HCT116 (cell line): ENCODE results near the gene MALSU1.

Source experiments
- EZH2 ChIP-seq: fragments of 200-600 bp; sonication (generic); IDR thresholded peaks from 2 replicates; pipeline ENCODE4 v1.6.1; 2017; ENCODE audit warnings: antibody characterized with exemption, mixed run types
- POLR2A ChIP-seq: IDR thresholded peaks from 2 replicates; pipeline ENCODE4 v1.7.0; 2011; ENCODE audit warnings: borderline replicate concordance; ENCODE audit not compliant: insufficient read depth, insufficient read length; ENCODE audit errors: extremely low read depth
- POLR2AphosphoS5 ChIP-seq: IDR thresholded peaks from 2 replicates; pipeline ENCODE4 v1.6.1; 2011; ENCODE audit warnings: mild to moderate bottlenecking, low read depth, low read length, moderate library complexity
- RAD21 ChIP-seq: IDR thresholded peaks from 2 replicates; pipeline ENCODE4 v1.6.1; 2012; ENCODE audit warnings: low read depth, mild to moderate bottlenecking
- SP1 ChIP-seq: IDR thresholded peaks from 2 replicates; pipeline ENCODE4 v1.6.1; 2012; ENCODE audit warnings: low read depth
- YY1 ChIP-seq: IDR thresholded peaks from 2 replicates; pipeline ENCODE4 v1.6.1; 2011; ENCODE audit warnings: low read length, low read depth, moderate library complexity, mild to moderate bottlenecking; ENCODE audit not compliant: insufficient replicate concordance; ENCODE audit errors: extremely low read depth
- ZNF274 ChIP-seq: fragments of 200-500 bp; sonication (Bioruptor generic); IDR thresholded peaks from 2 replicates; pipeline ENCODE4 v1.6.1; 2014; ENCODE audit warnings: mild to moderate bottlenecking, low read depth, low read length, inconsistent platforms
- TF ChIP-seq, protein P1 (sequence below), 3 experiments: fragments of 200-600 bp in 1 of 3; sonication (generic) in 1 of 3; IDR thresholded peaks in 2 of 3; conservative IDR thresholded peaks in 1 of 3; 2 replicates each; pipeline ENCODE4 v1.5.1; 2012 to 2017; ENCODE audit warnings: low read depth in 2 of 3, low read length in 2 of 3, antibody characterized with exemption in 1 of 3, borderline replicate concordance in 1 of 3, control low read depth in 1 of 3, mild to moderate bottlenecking in 1 of 3, mixed read lengths in 1 of 3, mixed run types in 1 of 3, moderate library complexity in 1 of 3; ENCODE audit not compliant: insufficient read depth in 1 of 3
- TF ChIP-seq, protein P2 (sequence below): IDR thresholded peaks from 2 replicates; pipeline ENCODE4 v1.6.1; 2011; ENCODE audit warnings: mild to moderate bottlenecking, low read length, moderate library complexity; ENCODE audit not compliant: insufficient replicate concordance; ENCODE audit errors: extremely low read depth

DNA sequence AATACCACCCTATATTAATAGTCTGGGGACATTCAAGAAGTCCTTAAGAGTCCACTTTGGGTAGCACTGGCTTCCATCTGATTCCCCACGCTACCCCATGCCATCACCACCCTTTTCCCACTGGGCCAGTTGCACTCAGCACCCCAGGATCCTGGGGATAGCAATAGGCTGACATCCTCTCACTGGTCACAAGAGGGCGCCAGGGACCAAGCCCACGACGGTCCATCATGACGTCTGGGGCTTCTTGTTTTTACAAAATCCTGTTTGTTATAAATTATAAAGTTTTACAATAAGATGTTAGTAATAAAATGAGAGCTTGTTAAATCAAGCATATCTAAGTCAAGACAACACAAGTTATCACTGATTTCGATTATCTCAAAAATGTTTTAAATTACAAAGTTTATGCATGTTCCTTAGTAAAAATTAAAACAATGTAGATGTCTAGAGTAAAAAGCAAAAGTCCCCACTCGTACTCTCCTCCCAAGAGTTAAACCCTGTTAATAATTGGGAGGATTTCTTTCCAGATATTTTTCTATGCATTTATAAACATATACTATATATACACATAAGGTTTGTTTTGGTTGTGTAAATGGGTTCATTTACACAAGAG lies 37.2 kb upstream of the MALSU1 start:
- TF ChIP-seq POLR2A (no peak), POLR2AphosphoS5 (no peak), ZNF274 (no peak), EZH2 (no peak), YY1 (peak; percentile 33), SP1 (no peak), RAD21 (peak; percentile 88)
- TF ChIP-seq, protein P1, sequence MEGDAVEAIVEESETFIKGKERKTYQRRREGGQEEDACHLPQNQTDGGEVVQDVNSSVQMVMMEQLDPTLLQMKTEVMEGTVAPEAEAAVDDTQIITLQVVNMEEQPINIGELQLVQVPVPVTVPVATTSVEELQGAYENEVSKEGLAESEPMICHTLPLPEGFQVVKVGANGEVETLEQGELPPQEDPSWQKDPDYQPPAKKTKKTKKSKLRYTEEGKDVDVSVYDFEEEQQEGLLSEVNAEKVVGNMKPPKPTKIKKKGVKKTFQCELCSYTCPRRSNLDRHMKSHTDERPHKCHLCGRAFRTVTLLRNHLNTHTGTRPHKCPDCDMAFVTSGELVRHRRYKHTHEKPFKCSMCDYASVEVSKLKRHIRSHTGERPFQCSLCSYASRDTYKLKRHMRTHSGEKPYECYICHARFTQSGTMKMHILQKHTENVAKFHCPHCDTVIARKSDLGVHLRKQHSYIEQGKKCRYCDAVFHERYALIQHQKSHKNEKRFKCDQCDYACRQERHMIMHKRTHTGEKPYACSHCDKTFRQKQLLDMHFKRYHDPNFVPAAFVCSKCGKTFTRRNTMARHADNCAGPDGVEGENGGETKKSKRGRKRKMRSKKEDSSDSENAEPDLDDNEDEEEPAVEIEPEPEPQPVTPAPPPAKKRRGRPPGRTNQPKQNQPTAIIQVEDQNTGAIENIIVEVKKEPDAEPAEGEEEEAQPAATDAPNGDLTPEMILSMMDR (IDR thresholded peaks at IDR 0.05 in 2 of 3, conservative IDR thresholded peaks at IDR 0.05 in 1 of 3; ENCODE audit: borderline replicate concordance in 1 of 3, insufficient read depth in 1 of 3, low read depth in 2 of 3, low read length in 2 of 3), result peak; percentile 79 to 95 (median 83)
- TF ChIP-seq, protein P2, sequence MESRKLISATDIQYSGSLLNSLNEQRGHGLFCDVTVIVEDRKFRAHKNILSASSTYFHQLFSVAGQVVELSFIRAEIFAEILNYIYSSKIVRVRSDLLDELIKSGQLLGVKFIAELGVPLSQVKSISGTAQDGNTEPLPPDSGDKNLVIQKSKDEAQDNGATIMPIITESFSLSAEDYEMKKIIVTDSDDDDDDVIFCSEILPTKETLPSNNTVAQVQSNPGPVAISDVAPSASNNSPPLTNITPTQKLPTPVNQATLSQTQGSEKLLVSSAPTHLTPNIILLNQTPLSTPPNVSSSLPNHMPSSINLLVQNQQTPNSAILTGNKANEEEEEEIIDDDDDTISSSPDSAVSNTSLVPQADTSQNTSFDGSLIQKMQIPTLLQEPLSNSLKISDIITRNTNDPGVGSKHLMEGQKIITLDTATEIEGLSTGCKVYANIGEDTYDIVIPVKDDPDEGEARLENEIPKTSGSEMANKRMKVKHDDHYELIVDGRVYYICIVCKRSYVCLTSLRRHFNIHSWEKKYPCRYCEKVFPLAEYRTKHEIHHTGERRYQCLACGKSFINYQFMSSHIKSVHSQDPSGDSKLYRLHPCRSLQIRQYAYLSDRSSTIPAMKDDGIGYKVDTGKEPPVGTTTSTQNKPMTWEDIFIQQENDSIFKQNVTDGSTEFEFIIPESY, result no peak
